T-helper 2 cell treated with Interferon-gamma antibody and Interleukin-4, amounts not matched to agents 5 μg/mL and 100 μg/mL, for 36 hours (primary cell): ENCODE data around the gene RPE65.
"Not testable (repeated sequence)": the region's sequence is repeated elsewhere in the genome, so short reads cannot be mapped to it uniquely, and the experiment has no call there.

Experiments
- DNase-seq: peaks from one replicate; pipeline ENCODE4 v3.0.0; 2021; ENCODE audit warnings: low spot score
- H3K27ac Mint-ChIP-seq: one replicate; pipeline ENCODE4 v1.8.0; 2021; ENCODE audit warnings: mild to moderate bottlenecking, mixed read lengths
- H3K27me3 Mint-ChIP-seq: one replicate; pipeline ENCODE4 v1.8.0; 2021; ENCODE audit warnings: low read depth, mixed read lengths
- H3K36me3 Mint-ChIP-seq: one replicate; pipeline ENCODE4 v1.8.0; 2021; ENCODE audit warnings: low read depth, mixed read lengths
- H3K4me1 Mint-ChIP-seq: one replicate; pipeline ENCODE4 v1.8.0; 2021; ENCODE audit warnings: low read depth, mixed read lengths
- H3K4me3 Mint-ChIP-seq: one replicate; pipeline ENCODE4 v1.8.0; 2022; ENCODE audit warnings: mild to moderate bottlenecking, moderate library complexity, mixed read lengths
- H3K9me3 Mint-ChIP-seq: one replicate; pipeline ENCODE4 v1.8.0; 2021; ENCODE audit warnings: mixed read lengths

The RPE65 gene

DNA sequence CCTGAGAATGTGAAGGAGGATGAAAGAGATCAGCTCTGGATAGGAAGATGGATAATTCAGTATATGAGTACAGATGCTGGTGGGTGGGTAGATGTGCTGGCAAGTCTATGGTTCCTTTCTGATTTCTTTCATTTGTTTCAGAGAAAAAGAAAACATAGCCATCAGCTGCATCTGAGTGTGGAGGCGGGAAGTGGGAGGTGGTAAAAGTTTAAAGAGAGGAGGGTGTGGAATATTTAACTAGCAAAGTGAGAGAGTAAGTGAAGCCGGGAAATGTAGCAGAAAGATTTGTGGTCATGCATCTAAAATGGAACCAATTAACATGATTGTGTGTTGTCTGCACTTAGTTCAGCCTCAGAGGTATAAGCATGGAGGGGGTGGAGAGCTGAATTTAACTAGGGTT lies 16.4 kb downstream of the RPE65 start:
- no peak for DNase-seq
- no peaks in the 10 kb centered on the region for H3K27me3 Mint-ChIP-seq
- H3K9me3 Mint-ChIP-seq, result no peaks in the 10 kb centered on the region
- no peaks in the 10 kb centered on the region for H3K36me3 Mint-ChIP-seq
- H3K27ac Mint-ChIP-seq, result no peak overlapping the region
- H3K4me3 Mint-ChIP-seq, result no peak overlapping the region
- H3K4me1 Mint-ChIP-seq, result no peaks in the 10 kb centered on the region

DNA sequence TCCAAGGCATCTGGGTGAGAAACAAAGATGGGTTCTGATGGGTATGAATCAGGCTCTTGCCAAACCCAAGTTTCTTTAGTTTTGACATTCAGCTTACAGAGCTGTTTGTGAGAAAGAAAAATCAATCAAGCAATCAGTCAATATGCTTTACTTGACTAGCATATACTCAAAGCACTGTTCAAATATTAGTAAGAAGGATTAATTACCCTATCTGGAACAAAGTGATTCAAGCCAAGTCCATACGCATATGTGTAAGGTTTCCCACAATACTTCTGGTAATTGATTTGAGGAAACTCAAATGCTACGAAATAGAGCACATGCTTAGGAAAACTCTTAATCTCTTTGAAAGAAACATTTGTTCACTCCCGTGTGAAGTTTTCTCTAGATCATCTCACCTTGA lies 18.7 kb downstream of the RPE65 start:
- H3K4me3 Mint-ChIP-seq, result no peak overlapping the region
- no peak overlapping the region for H3K27ac Mint-ChIP-seq
- no peaks in the 10 kb centered on the region for H3K9me3 Mint-ChIP-seq
- no peaks in the 10 kb centered on the region for H3K36me3 Mint-ChIP-seq
- DNase-seq, result no peak
- no peaks in the 10 kb centered on the region for H3K4me1 Mint-ChIP-seq
- no peaks in the 10 kb centered on the region for H3K27me3 Mint-ChIP-seq

DNA sequence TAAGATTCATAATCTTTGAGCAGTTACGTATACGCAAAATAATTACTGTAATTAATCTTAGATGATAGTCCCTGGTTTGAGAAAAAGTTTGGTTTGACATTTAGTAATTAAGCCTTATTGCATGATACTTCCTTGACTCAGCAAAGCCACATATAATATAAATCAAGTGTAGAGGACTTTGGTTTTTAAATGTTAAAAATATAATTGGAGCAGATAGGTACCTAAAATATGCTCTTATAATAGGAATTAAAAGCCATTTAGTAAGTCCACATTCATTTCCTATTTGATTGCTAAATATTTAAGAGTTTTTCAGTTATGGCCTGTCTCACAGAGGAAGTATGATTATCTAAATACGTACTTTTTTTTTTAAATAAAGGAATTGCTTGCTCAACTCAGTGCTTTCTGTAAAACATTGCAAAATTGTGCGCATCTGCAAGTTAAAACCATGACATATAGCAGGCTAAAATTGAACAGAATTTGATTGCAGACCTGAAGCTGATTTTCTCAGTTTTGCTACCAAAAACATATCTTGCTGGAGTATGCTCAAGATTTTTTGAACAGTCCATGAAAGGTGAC lies 20.4 kb downstream of the RPE65 start:
- Mint-ChIP-seq H3K27ac (no peak overlapping the region), H3K4me1 (no peaks in the 10 kb centered on the region), H3K36me3 (no peaks in the 10 kb centered on the region), H3K4me3 (no peak overlapping the region), H3K9me3 (no peaks in the 10 kb centered on the region), H3K27me3 (no peaks in the 10 kb centered on the region)
- DNase-seq, result no peak

DNA sequence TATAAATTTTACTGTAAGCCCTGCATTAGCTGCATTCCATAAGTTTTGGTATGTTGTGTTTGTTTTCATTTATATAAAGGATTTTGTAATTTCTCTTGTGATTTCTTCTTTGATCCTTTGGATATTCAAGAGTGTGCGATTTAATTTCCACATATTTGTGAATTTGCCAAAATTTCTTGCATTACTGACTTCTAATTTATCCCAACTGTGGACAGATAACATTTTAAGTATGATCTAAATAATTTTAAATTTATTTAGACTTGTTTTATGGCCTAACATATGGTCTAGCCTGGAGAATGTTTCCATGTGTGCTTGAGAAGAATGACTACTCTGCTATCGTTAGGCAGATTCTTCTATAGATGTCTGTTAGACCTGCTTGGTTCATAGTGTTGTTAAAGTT lies 23.2 kb downstream of the RPE65 start:
- Mint-ChIP-seq H3K4me1 (no peaks in the 10 kb centered on the region), H3K27ac (no peak overlapping the region), H3K27me3 (no peaks in the 10 kb centered on the region), H3K4me3 (no peak overlapping the region), H3K9me3 (no peaks in the 10 kb centered on the region), H3K36me3 (no peaks in the 10 kb centered on the region)
- no peak for DNase-seq

DNA sequence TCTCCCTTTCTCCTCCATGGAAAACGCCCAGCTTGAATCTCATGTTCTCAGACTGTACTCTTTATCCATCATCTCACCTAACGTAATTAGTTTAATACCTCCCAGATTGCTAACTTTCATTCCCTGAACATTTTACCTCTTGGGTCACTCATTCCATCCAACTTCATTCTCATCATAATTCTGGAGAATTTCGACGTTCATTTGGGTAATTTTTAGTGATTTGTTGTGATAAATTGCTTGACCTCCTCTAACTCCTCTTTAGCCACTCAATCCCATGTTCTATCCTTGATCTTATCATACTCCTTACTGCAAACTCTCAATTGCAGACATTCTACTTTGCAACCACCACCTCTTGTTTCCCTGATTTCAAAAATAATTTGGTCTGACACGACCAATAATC lies 28.4 kb downstream of the RPE65 start:
- no peak for DNase-seq
- Mint-ChIP-seq H3K4me3 (no peak overlapping the region), H3K27me3 (no peaks in the 10 kb centered on the region), H3K36me3 (no peaks in the 10 kb centered on the region), H3K27ac (no peak overlapping the region), H3K4me1 (no peaks in the 10 kb centered on the region), H3K9me3 (no peaks in the 10 kb centered on the region)

DNA sequence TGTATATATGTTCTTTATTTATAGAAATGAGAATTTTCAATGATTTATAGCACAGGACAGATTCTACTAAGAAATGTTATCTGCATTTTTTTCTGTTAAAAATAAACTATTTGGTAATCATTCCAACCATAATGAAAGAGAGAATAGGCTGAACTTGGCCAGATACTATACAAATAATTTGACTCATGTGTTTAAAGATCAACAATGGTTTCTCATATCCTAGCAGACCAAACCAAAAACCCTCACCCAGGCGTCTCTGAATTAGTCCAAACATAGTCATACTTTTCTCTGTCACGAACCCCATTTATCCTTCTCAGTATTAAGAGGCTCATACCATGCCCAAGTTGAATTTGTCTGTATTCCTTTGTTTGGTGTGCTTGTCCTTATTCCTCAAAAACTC lies 40.3 kb downstream of the RPE65 start:
- Mint-ChIP-seq H3K36me3 (no peaks in the 10 kb centered on the region), H3K4me3 (no peak overlapping the region), H3K27me3 (no peaks in the 10 kb centered on the region), H3K9me3 (no peaks in the 10 kb centered on the region), H3K4me1 (no peaks in the 10 kb centered on the region), H3K27ac (no peak overlapping the region)
- DNase-seq, result no peak

DNA sequence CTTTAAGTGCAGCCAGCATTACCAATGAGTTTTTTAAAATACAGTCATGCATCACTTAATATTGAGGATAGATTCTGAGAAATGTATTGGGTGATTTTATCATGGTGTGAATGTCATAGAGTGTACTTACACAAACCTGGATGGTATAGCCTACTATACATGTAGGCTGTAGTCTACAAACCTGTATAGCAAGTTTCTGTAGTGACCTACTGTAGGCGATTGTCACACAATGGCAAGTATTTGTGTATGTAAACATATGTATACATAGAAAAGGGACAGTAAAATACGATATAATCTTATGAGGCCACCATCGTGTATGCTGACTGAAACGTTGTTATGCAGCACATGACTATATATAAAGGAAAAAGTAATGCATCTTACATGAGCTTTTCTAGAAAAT lies 48.2 kb downstream of the RPE65 start:
- H3K4me3 Mint-ChIP-seq, result no peak overlapping the region
- no peaks in the 10 kb centered on the region for H3K4me1 Mint-ChIP-seq
- no peak overlapping the region for H3K27ac Mint-ChIP-seq
- H3K36me3 Mint-ChIP-seq, result no peaks in the 10 kb centered on the region
- no peak for DNase-seq
- H3K27me3 Mint-ChIP-seq, result no peaks in the 10 kb centered on the region
- H3K9me3 Mint-ChIP-seq, result no peaks in the 10 kb centered on the region

DNA sequence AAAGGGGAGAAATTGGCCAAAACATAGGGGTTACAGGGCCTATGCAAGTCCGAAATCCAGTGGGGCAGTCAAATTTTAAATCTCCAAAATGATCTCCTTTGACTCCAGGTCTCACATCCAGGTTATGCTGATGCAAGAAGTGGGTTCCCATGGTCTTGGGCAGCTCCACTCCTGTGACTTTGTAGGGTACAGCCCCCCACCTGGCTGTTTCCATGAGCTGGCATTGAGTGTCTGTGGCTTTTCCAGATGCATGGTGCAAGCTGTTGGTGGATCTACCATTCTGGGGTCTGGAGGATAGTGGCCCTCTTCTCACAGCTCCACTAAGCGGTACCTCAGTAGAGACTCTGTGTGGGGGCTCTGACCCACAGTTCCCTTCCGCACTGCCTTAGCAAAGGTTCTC lies 54.2 kb downstream of the RPE65 start:
- H3K27me3 Mint-ChIP-seq, H3K9me3 Mint-ChIP-seq, H3K27ac Mint-ChIP-seq, H3K4me3 Mint-ChIP-seq, H3K36me3 Mint-ChIP-seq, H3K4me1 Mint-ChIP-seq, DNase-seq: not testable (repeated sequence)

DNA sequence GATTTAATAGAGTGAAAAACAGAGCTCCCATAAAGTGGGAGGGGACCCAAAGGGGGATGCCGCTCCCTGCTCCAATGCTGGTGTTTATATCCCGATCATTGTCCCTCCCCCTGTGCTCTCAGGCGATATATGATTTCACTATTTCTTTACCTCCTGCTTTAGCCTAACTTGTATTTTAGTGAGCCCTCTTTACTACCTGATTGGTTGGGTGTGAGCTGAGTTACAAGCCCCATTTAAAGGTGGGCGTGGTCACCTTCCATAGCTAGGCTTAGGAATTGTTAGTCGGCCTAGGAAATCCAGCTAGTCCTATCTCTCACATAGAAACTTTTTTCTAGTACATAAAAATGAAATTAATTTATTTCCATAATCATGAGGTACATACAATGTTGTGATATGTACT lies 57.3 kb downstream of the RPE65 start:
- H3K9me3 Mint-ChIP-seq, H3K27me3 Mint-ChIP-seq, H3K36me3 Mint-ChIP-seq, H3K4me1 Mint-ChIP-seq, H3K4me3 Mint-ChIP-seq, H3K27ac Mint-ChIP-seq, DNase-seq: not testable (repeated sequence)

DNA sequence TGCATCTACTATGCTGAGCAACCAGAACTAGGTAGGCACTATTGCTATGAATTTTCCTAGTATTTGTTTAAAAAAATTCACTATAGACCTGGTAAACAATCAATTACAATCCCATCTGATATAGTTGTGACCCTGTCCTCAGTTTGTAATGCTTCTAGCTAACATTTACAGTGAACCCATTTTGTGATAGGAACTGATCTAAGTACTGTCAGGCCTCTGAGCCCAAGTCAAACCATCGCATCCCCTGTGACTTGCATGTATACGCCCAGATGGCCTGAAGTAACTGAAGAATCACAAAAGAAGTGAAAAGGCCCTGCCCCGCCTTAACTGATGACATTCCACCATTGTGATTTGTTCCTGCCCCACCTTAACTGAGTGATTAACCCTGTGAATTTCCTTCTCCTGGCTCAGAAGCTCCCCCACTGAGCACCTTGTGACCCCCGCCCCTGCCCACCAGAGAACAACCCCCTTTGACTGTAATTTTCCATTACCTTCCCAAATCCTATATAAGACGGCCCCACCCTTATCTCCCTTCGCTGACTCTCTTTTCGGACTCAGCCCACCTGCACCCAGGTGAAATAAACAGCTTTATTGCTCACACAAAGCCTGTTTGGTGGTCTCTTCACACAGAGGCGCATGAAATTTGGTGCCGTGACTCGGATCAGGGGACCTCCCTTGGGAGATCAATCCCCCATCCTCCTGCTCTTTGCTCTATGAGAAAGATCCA lies 63.8 kb downstream of the RPE65 start:
- H3K36me3 Mint-ChIP-seq, H3K27me3 Mint-ChIP-seq, H3K4me3 Mint-ChIP-seq, H3K27ac Mint-ChIP-seq, H3K9me3 Mint-ChIP-seq, DNase-seq, H3K4me1 Mint-ChIP-seq: not testable (repeated sequence)

DNA sequence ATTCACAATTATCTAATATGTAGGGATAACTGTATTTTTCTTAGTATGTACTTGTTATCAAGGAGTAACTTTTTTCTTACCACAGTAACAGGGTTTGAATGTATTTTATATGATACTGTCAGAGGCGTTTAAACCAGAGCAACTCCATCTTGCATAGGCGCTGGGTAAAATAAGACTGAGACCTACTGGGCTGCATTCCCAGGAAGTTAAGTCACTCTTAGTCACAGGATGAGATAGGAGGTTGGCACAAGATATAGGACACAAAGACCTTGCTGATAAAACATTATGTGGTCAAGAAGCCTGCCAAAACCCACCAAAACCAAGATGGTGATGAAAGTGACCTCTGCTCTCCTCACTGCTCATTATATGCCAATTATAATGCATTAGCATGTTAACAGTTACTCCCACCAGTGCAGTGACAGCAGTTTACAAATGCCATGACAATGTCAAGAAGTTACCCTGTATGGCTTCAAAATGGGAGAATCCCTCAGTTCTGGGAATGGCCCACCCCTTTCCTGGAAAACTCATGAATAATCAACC lies 64.8 kb downstream of the RPE65 start:
- no peak for DNase-seq
- no peaks in the 10 kb centered on the region for H3K27me3 Mint-ChIP-seq
- no peak overlapping the region for H3K27ac Mint-ChIP-seq
- H3K9me3 Mint-ChIP-seq, result no peaks in the 10 kb centered on the region
- no peak overlapping the region for H3K4me3 Mint-ChIP-seq
- no peaks in the 10 kb centered on the region for H3K36me3 Mint-ChIP-seq
- H3K4me1 Mint-ChIP-seq, result no peaks in the 10 kb centered on the region

DNA sequence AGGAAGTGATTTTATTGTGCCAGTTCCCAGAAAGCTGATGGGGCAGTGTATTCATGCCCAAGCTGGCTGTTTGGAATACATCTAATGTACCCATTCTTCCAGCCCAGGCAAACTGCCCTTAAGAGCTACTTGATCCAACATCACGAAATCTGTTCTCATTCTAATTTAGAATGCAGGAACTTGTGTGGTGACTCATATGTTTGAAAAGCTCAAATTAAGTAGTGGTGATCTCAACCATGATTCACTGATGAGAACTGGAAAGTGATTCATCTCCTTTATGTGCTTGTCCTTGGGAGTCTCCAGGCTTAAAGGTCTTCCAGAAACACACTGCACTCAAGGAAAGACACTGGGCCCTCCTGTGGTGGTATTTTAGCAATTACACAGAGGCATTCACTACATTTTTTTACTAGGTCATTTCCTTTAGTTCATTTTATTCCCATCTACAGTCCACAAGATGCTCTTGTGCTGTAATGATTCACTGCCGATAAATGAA lies 65.4 kb downstream of the RPE65 start:
- no peak overlapping the region for H3K4me3 Mint-ChIP-seq
- no peaks in the 10 kb centered on the region for H3K9me3 Mint-ChIP-seq
- no peaks in the 10 kb centered on the region for H3K27me3 Mint-ChIP-seq
- H3K4me1 Mint-ChIP-seq, result no peaks in the 10 kb centered on the region
- DNase-seq, result no peak
- H3K36me3 Mint-ChIP-seq, result no peaks in the 10 kb centered on the region
- no peak overlapping the region for H3K27ac Mint-ChIP-seq

DNA sequence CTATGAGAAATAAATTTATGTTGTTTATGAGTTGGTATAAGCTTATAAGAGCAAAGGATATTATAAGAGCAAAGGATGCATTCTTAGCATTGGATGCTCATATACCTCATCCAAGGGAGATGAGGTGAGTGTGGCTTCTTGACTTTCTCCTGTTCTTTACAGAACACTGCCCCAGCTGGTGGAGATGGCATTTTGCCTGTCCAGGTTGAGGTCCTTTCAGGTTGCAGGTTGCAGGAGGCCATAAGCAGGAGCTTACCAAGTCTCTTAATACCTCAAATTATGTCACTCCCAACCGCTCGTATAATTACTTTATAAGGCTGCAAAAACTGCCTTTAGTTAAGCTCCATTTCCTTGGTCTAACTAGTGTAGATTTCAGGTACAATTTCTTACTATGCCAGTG lies 66.7 kb downstream of the RPE65 start:
- H3K36me3 Mint-ChIP-seq, result no peaks in the 10 kb centered on the region
- DNase-seq, result no peak
- H3K4me3 Mint-ChIP-seq, result no peak overlapping the region
- H3K9me3 Mint-ChIP-seq, result no peaks in the 10 kb centered on the region
- H3K4me1 Mint-ChIP-seq, result no peaks in the 10 kb centered on the region
- no peak overlapping the region for H3K27ac Mint-ChIP-seq
- H3K27me3 Mint-ChIP-seq, result no peaks in the 10 kb centered on the region

DNA sequence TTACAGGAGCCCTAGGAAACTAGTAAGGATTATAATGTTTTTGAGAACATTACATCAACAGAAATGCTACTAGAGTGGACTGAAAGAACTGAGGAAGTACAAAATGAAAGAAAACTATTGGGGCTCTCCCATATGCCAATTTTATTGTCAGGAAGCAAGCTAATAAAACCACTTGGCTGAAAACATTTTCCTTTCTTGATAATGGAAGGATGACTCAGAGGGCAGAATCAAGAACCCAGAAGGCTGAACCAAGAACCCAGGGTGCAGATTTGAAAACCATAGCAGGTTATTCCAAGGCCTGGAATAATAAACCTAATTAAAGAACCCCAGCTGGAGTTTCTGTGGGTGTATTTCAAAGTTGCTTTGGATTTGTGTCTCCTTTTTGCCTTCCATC lies 70.7 kb downstream of the RPE65 start:
- Mint-ChIP-seq H3K4me1 (no peaks in the 10 kb centered on the region), H3K27me3 (no peaks in the 10 kb centered on the region), H3K36me3 (no peaks in the 10 kb centered on the region), H3K4me3 (no peak overlapping the region), H3K9me3 (no peaks in the 10 kb centered on the region), H3K27ac (no peak overlapping the region)
- DNase-seq, result no peak
